Measurements from ENCODE around the gene AGGF1. TPM values are rescaled to one million over a fixed set of nuclear protein-coding genes. Genes with fewer than 3 reads are reported as not detected.

Gene AGGF1
- total and polyA plus RNA-seq, 7 donors = 8.0 to 20.3 (median 14.0) TPM

GRCh38 chr5:76999451-76999850 is 30.8 kb upstream of the AGGF1 start:
- no peaks in the 10 kb centered on the region for H3K4me1 ChIP-seq
- H3K27me3 ChIP-seq (ENCODE audit: insufficient read depth in 3 of 3, low read length in 2 of 3) = no peaks in the 10 kb centered on the region
- DNase-seq = no peak
- H3K9me3 ChIP-seq = no peaks in the 10 kb centered on the region
- 72 to 75% (median 73%) methylated on average over 2 of the region's 2 CpGs for whole genome bisulfite sequencing, 3 donors
- intact Hi-C loops (cut with DNase I) = no loop called here
- H3K36me3 ChIP-seq (ENCODE audit: insufficient read depth in 1 of 2, low read depth in 1 of 2) = no peaks in the 10 kb centered on the region
- ATAC-seq = no peak
- no peak overlapping the region for H3K4me3 ChIP-seq
- H3K27ac ChIP-seq = no peak overlapping the region
- TF ChIP-seq CTCF (IDR thresholded peaks at IDR 0.05) = no peak

DNA sequence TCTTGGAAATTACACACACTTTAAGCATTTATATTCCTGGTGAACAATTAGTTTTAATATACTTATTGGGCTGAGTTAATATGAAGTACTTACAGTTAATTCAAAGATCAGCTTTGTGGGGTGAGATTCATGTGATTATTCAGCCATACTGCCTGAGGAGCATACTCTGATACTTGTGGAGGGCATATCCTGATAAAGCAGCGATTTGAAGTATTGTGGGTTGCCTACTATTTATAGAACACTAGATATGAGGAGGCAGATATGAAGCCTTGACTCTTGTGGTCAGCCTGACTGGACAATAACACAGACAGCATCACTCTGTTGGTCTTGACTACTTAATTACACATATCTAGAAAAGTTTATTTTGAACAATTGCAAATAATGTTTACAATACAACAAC is 27.0 kb upstream of the AGGF1 start:
- no peak for TF ChIP-seq CTCF (IDR thresholded peaks at IDR 0.05)
- Histone ChIP-seq H3K9me3 (no peaks in the 10 kb centered on the region), H3K4me1 (no peaks in the 10 kb centered on the region), H3K36me3 (ENCODE audit: insufficient read depth in 1 of 2, low read depth in 1 of 2) (no peaks in the 10 kb centered on the region), H3K4me3 (no peak overlapping the region), H3K27ac (no peak overlapping the region), H3K27me3 (ENCODE audit: insufficient read depth in 3 of 3, low read length in 2 of 3) (no peaks in the 10 kb centered on the region)
- DNase-seq (no peak), ATAC-seq (no peak)
- intact Hi-C loops (cut with DNase I) = no loop called here
- 62 to 73% (median 69%) methylated on average over 1 of the region's 1 CpG for WGBS, 3 donors

DNA sequence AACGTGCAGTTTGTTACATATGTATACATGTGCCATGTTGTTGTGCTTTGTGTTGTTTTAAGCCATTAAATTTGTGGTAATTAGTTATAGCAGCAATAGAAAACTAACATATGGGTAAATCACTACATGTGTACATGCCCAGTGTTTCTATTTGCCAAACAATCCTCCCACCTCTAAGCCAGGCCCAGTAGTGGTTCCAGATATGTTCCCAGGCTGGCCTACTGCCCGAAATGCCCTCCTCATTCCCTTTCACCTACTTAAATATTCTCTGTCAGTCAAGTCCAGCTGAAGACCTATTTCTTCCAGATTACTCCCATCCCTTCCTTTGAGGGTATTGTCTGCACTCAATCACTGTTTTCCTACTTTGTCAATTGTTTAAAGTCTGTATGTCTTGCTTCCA is 24.1 kb upstream of the AGGF1 start:
- TF ChIP-seq CTCF (IDR thresholded peaks at IDR 0.05) = no peak
- intact Hi-C loops (cut with DNase I) = no loop called here
- no peaks in the 10 kb centered on the region for H3K9me3 ChIP-seq
- WGBS, 3 donors = 69 to 79% (median 78%) methylated on average over 2 of the region's 2 CpGs
- no peak overlapping the region for H3K4me3 ChIP-seq
- DNase-seq = no peak
- no peak overlapping the region for H3K27ac ChIP-seq
- no peaks in the 10 kb centered on the region for H3K4me1 ChIP-seq
- H3K27me3 ChIP-seq (ENCODE audit: insufficient read depth in 3 of 3, low read length in 2 of 3) = peaks cover 0 to 3% (median 0%) of the 10 kb centered on the region in 3 donors
- ATAC-seq = no peak
- H3K36me3 ChIP-seq (ENCODE audit: insufficient read depth in 1 of 2, low read depth in 1 of 2) = no peaks in the 10 kb centered on the region

DNA sequence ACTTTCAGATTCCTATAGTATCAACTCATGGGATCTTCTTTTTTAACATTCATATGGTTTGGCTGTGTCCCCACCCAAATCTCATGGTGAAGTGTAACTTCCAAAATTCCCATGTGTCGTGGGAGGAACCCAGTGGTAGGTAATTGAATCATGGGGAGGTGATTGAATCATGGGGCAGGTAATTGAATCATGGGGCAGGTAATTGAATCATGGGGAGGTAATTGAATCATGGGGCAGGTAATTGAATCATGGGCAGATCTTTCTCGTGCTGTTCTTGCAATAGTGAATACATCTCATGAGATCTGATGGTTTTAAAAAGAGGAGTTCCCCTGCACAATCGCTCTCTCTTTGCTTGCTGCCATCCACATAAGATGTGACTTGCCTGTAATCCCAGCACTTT is 21.8 kb upstream of the AGGF1 start:
- TF ChIP-seq CTCF (IDR thresholded peaks at IDR 0.05) = no peak
- H3K4me3 ChIP-seq = no peak overlapping the region
- 47 to 67% (median 48%) methylated on average over 3 of the region's 3 CpGs for WGBS, 3 donors
- no peaks in the 10 kb centered on the region for H3K4me1 ChIP-seq
- ATAC-seq (no peak), DNase-seq (no peak)
- no peaks in the 10 kb centered on the region for H3K36me3 ChIP-seq (ENCODE audit: insufficient read depth in 1 of 2, low read depth in 1 of 2)
- H3K9me3 ChIP-seq = no peaks in the 10 kb centered on the region
- intact Hi-C loops (cut with DNase I) = no loop called here
- peaks cover 0 to 3% (median 0%) of the 10 kb centered on the region in 3 donors for H3K27me3 ChIP-seq (ENCODE audit: insufficient read depth in 3 of 3, low read length in 2 of 3)
- no peak overlapping the region for H3K27ac ChIP-seq

DNA sequence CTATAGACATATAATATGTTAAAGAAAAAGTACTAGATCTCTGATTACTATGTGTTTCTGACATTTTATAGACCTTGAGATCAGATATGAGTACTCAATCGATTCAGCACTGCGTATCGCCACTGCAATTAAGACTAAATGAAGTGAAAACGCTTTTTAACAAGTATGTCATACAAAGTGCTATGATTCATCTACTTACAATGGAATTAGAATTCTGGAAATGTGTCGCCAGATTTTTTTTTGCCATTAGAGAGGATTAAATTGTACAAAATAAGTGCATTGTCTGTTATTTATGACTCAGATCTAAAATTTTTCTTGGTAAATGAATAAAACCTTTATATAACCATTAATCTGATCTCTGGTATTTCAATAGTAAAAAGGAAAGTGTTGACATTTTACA is 20.0 kb upstream of the AGGF1 start:
- no peak overlapping the region for H3K27ac ChIP-seq
- intact Hi-C loops (cut with DNase I) = no loop called here
- no peak for TF ChIP-seq CTCF (IDR thresholded peaks at IDR 0.05)
- H3K4me3 ChIP-seq = no peak overlapping the region
- no peaks in the 10 kb centered on the region for H3K4me1 ChIP-seq
- no peaks in the 10 kb centered on the region for H3K36me3 ChIP-seq (ENCODE audit: insufficient read depth in 1 of 2, low read depth in 1 of 2)
- no peak for DNase-seq
- H3K27me3 ChIP-seq (ENCODE audit: insufficient read depth in 3 of 3, low read length in 2 of 3) = peaks cover 0 to 3% (median 0%) of the 10 kb centered on the region in 3 donors
- WGBS, 3 donors = 74 to 81% (median 80%) methylated on average over 5 of the region's 5 CpGs
- H3K9me3 ChIP-seq = no peaks in the 10 kb centered on the region
- ATAC-seq = no peak
